HCT116 (cell line): ENCODE results near the gene PNN.

Experiments used
- CEBPB ChIP-seq: IDR thresholded peaks from 2 replicates; pipeline ENCODE4 v1.6.1; 2012; ENCODE audit warnings: low read depth
- EZH2 ChIP-seq: fragments of 200-600 bp; sonication (generic); IDR thresholded peaks from 2 replicates; pipeline ENCODE4 v1.6.1; 2017; ENCODE audit warnings: antibody characterized with exemption, mixed run types
- EZH2phosphoT487 ChIP-seq: fragments of 200-600 bp; IDR thresholded peaks from 2 replicates; pipeline ENCODE4 v1.6.1; 2018; ENCODE audit warnings: antibody characterized with exemption, borderline replicate concordance
- POLR2AphosphoS5 ChIP-seq: IDR thresholded peaks from 2 replicates; pipeline ENCODE4 v1.6.1; 2011; ENCODE audit warnings: mild to moderate bottlenecking, low read depth, low read length, moderate library complexity
- RAD21 ChIP-seq: IDR thresholded peaks from 2 replicates; pipeline ENCODE4 v1.6.1; 2012; ENCODE audit warnings: low read depth, mild to moderate bottlenecking
- TCF7L2 ChIP-seq: IDR thresholded peaks from 2 replicates; pipeline ENCODE4 v1.7.0; 2011; ENCODE audit warnings: borderline replicate concordance, inconsistent platforms; ENCODE audit not compliant: insufficient read depth, insufficient read length; ENCODE audit errors: extremely low read depth
- YY1 ChIP-seq: IDR thresholded peaks from 2 replicates; pipeline ENCODE4 v1.6.1; 2011; ENCODE audit warnings: low read length, low read depth, moderate library complexity, mild to moderate bottlenecking; ENCODE audit not compliant: insufficient replicate concordance; ENCODE audit errors: extremely low read depth
- TF ChIP-seq, protein P1 (sequence below), 3 experiments: fragments of 200-600 bp in 1 of 3; sonication (generic) in 1 of 3; IDR thresholded peaks in 2 of 3; conservative IDR thresholded peaks in 1 of 3; 2 replicates each; pipeline ENCODE4 v1.5.1; 2012 to 2017; ENCODE audit warnings: low read depth in 2 of 3, low read length in 2 of 3, antibody characterized with exemption in 1 of 3, borderline replicate concordance in 1 of 3, control low read depth in 1 of 3, mild to moderate bottlenecking in 1 of 3, mixed read lengths in 1 of 3, mixed run types in 1 of 3, moderate library complexity in 1 of 3; ENCODE audit not compliant: insufficient read depth in 1 of 3
- TF ChIP-seq, protein P2 (sequence below): IDR thresholded peaks from 2 replicates; pipeline ENCODE4 v1.6.1; 2012
- TF ChIP-seq, protein P3 (sequence below): IDR thresholded peaks from 2 replicates; pipeline ENCODE4 v1.6.1; 2012

DNA sequence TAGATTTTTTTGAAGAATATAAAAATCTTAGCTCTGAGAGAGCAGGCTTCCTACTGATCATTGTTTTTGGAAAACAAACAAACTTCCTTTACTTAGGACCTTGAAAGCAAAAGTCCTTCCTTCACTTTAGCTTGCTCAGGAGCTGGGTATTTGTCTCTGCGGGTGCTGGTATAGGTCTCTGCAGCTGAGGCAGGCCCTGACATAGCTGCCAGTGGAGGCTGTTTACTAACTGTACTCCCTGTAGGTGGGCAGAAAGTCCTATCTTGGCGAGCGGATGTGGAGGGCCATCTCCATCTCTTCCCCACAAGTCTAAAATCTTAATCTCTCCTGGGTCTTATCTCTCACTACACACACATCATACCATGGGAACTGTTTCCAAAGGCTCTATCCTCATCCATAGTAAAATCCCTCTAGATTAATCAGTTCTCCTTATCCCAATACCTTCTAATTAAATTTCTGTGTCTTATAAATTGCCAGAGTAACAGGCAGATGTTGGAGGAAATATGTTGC is 54.6 kb downstream of the PNN start:
- TF ChIP-seq, protein P1, sequence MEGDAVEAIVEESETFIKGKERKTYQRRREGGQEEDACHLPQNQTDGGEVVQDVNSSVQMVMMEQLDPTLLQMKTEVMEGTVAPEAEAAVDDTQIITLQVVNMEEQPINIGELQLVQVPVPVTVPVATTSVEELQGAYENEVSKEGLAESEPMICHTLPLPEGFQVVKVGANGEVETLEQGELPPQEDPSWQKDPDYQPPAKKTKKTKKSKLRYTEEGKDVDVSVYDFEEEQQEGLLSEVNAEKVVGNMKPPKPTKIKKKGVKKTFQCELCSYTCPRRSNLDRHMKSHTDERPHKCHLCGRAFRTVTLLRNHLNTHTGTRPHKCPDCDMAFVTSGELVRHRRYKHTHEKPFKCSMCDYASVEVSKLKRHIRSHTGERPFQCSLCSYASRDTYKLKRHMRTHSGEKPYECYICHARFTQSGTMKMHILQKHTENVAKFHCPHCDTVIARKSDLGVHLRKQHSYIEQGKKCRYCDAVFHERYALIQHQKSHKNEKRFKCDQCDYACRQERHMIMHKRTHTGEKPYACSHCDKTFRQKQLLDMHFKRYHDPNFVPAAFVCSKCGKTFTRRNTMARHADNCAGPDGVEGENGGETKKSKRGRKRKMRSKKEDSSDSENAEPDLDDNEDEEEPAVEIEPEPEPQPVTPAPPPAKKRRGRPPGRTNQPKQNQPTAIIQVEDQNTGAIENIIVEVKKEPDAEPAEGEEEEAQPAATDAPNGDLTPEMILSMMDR (IDR thresholded peaks at IDR 0.05 in 2 of 3, conservative IDR thresholded peaks at IDR 0.05 in 1 of 3; ENCODE audit: borderline replicate concordance in 1 of 3, insufficient read depth in 1 of 3, low read depth in 2 of 3, low read length in 2 of 3): no peak
- TF ChIP-seq, protein P2, sequence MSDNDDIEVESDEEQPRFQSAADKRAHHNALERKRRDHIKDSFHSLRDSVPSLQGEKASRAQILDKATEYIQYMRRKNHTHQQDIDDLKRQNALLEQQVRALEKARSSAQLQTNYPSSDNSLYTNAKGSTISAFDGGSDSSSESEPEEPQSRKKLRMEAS: no peak
- TF ChIP-seq EZH2phosphoT487: no peak
- TF ChIP-seq TCF7L2: no peak
- no peak for TF ChIP-seq YY1
- TF ChIP-seq, protein P3, sequence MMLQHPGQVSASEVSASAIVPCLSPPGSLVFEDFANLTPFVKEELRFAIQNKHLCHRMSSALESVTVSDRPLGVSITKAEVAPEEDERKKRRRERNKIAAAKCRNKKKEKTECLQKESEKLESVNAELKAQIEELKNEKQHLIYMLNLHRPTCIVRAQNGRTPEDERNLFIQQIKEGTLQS: no peak
- no peak for TF ChIP-seq CEBPB
- TF ChIP-seq EZH2: no peak
- no peak for TF ChIP-seq POLR2AphosphoS5
- no peak for TF ChIP-seq RAD21
